HG02840 (cell line): Measurements from ENCODE around the gene DNAJA3.

Experiments
- ATAC-seq: cut with Tn5 transposase; IDR thresholded peaks from one replicate; pipeline ENCODE4 v1.9.1; 2021; ENCODE audit warnings: mild to moderate bottlenecking, moderate library complexity, moderate number of reproducible peaks; ENCODE audit not compliant: unreplicated experiment, low FRiP score

Gene DNAJA3

DNA sequence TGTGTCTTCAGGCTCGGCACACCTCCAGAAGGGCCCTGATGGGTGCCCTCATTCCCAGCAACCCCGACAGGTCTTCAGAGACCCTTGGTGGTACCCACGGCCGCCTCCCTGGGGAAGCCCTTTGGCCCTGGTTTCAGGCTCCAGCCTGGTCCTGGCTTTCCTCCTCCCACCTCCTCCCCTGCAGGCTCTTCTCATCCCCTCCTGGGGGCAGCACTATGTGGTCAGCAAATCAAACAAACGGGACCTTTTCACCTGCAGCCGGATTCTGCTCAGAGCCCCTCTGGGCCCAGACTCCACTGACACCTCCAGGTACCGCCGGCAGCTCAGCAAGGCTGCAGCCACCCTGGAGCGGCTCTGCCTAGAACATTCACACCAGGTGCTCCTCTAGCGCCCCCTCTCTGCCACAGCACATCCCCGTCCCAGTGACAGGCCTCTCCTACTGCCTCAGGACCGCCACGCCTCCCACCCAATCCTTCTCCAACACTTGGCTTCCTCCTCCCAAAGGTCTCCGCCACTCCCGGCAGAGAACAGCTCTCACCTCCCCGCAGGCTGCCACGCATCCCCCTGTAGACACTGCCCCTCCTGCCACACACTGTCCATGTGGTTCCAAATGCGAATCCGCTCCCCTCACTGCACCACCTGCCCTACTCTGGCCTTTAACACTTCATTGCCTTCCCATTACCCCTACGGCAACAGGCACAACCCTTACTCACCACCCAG is 21.3 kb upstream of the DNAJA3 start:
- no peak for ATAC-seq

DNA sequence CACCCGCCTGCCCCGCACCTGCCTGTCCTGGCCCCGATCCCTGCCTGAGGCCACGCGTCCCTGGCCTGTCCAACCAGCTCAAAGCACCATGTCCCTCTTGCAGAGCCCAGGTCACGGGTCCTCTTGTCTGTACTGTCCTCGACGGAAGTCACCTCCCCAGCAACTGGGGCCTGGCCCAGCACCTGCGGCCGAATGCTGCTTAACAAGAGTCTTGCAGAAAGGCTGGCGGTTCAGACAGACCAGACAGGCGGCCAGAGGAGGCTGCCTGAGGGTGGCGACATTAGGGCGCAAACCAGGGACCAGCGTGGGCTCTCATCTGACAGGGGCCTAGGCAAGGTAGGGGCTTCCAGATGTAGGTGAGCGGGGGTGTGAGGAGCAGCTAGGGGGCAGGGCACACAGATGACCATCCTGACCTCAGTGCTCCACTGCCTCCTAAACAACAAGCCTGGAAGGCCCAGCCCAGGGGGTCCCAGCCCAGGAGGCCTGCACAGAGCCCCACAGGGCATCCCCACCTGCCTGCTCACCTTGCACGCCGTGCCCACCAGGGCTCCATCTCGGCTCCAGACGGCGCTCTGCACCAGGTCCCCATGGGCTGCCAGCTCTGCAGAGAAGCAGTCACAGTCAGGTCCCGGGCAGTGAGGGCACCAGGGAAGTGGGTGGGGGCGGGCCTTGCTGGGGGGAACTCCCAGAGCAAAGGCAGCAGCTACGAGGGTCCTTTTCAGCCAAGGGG is 20.5 kb upstream of the DNAJA3 start:
- ATAC-seq, result no peak

GRCh38 chr16:4407543-4408322 is 17.9 kb upstream of the DNAJA3 start:
- no peak for ATAC-seq

DNA sequence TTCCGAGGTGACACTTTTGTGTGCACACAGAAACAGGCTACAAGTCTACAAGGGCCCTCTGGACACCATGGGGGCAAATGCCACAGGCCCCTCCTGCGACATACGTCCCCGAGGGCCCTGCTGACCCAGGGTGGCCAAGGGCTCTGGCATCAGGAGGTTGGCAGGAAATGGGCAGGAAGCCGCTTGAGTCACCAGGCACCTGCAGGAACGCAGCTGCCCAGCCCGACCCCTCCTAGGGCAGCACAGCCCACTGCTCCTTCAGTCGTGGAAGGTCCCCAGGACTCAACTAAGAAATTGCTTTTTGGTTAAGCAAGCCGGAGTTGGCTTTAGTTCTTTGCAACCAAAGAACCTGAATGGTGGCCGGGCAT is 17.4 kb upstream of the DNAJA3 start:
- ATAC-seq, result no peak

GRCh38 chr16:4409081-4409932 is 16.4 kb upstream of the DNAJA3 start:
- no peak for ATAC-seq

- no peak for ATAC-seq
These were observed 15.2 kb upstream of the DNAJA3 start for GRCh38 chr16:4410335-4411075.

GRCh38 chr16:4411684-4412083 is 14.0 kb upstream of the DNAJA3 start:
- ATAC-seq, result no peak

- no peak for ATAC-seq
These were observed 13.5 kb upstream of the DNAJA3 start for GRCh38 chr16:4412159-4412558.

GRCh38 chr16:4412854-4413253 is 12.8 kb upstream of the DNAJA3 start:
- no peak for ATAC-seq

DNA sequence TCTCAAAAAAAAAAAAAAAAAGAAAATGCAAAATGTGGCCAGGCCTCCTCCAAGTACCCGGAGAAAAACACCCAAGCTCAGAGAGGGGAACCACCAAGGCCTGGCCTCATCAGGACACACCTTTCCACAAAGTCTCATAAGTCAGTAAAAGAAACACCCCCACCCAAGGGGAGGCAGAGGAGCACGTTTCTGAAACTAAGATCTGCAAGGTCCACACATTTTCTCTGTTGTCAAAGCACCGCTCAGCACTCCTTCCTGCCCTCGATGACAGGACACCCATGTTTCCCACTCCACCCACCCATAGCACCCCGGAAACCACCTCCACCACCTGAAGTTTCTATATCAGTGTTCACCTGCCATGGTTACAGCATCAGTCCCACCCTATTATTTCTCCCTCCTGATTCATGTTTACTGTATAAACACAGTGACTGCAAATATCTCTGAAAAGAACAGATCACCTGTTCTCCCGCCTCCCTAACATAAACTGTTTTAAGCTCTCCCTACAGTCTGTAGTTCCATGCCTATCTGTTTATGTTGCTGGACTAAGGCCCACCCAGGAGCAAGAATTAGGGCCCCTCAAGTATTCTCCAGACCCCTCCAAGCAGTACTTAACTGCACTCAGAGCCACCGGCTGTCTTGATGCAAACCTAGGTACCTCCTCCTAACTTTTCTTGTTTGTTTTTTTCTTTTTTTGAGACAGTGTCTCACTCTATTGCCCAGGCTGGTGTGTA is 11.3 kb upstream of the DNAJA3 start:
- peak; percentile 51 for ATAC-seq

- ATAC-seq, result peak; percentile 14
These were observed 10.0 kb upstream of the DNAJA3 start for GRCh38 chr16:4415538-4416199.

- ATAC-seq, result peak; percentile 66
These were observed 9.3 kb upstream of the DNAJA3 start, which contains the start of gene CORO7 for GRCh38 chr16:4416200-4417032. CORO7 (minus strand) TSS chr16:4416596; CDS start chr16:4416518, 78 bp downstream.

DNA sequence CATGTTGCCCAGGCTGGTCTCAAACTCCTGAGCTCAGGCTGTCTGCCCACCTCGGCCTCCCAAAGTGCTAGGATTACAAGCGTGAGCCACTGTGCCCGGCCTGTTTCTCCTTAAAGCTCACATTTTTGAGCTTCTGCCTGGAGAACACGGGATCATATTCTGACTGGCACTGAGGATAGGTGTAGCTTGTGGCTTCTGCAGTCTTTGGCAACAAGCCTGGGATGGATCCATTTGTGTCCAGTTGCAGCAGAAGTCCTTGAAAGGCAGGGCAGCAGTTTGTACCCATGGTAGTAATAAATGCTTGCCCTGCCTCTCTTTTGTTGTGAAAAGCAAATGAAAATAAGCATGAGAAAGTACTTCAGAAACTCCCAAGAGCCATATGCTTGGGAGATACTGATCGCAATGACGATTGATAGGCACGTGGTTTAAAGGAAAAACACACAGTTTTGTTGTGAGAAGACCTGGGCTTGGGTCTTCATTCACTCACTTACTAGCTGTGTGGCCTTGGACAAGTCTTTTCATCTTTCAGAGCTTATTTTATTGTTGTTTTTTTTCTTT is 6.2 kb upstream of the DNAJA3 start:
- ATAC-seq, result no peak

GRCh38 chr16:4420505-4421105 is 5.1 kb upstream of the DNAJA3 start:
- no peak for ATAC-seq

DNA sequence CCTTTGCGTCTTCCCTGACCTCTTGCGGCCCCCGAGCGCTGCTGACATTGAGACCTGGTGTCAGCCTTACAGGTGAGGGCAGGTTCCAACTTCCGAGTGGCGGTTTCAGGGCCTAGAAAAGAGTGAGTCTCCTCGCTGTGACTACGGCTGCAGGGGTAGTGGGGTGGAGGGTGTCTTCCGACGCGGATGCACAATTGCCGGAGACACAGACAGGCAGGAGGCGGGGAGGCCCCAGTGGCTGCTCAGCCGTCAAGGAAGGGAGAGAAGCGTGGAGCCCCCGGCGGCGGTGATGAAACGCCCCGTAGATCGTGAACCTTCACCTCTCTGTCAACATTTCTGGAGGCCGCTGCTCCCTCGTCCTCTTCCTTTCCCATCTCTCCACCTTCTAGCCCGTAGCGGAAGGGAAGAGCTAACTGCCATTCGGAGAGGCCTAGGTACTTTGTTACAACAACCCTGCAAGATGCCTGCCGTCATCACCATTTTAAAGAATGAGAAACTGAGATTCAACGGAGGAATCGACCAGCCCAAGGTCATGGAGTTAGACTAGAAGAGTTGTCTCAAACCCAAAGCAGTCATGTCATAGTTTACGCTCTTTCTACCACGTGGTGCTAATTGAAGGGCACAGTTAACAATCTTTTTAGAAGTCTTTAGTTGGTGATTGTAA is 485 bp downstream of the DNAJA3 start:
- peak; percentile 14 for ATAC-seq

GRCh38 chr16:4426722-4427372 is 1.2 kb downstream of the DNAJA3 start:
- no peak for ATAC-seq
